DMS 273 treated with DMSO at 0.1 percent for 48 hours (cell line): Measurements from ENCODE around the gene PPP3CA.
"Not testable (repeated sequence)": the region's sequence is repeated elsewhere in the genome, so short reads cannot be mapped to it uniquely, and the experiment has no call there.

Experiments
- DNase-seq: peaks from one replicate; lab custom pipeline; 2025; lab: John Stamatoyannopoulos, UW

The PPP3CA gene

GRCh38 chr4:101141855-101142254, 205.5 kb downstream of the PPP3CA start:
- no peak for DNase-seq

GRCh38 chr4:101141230-101141629, 206.1 kb downstream of the PPP3CA start:
- DNase-seq = no peak

DNA sequence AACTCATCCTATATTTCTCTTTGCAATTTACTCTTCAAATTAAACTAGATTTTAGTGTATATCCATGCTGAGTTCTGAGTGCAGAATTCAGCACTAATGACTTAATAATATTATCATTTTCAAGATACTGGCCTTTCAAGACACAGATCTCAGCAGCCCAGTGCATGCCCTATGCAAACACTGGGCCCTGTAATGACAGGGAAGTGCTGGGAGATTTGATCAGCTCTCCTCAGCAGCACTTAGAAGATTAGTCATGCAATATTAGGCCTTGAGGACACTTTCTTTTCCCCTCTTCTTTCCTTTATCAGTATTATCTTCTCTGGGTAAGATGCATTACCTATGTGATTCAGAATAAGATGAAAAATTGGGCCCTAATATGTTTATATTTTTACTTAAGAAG, 207.1 kb downstream of the PPP3CA start:
- DNase-seq = no peak

GRCh38 chr4:101136373-101137370, 210.7 kb downstream of the PPP3CA start:
- DNase-seq = no peak

- no peak for DNase-seq
Measured at GRCh38 chr4:101135371-101136010, 211.8 kb downstream of the PPP3CA start.

GRCh38 chr4:101131058-101131457, 216.3 kb downstream of the PPP3CA start:
- DNase-seq = not testable (repeated sequence)

GRCh38 chr4:101128898-101129297, 218.4 kb downstream of the PPP3CA start:
- DNase-seq = not testable (repeated sequence)

DNA sequence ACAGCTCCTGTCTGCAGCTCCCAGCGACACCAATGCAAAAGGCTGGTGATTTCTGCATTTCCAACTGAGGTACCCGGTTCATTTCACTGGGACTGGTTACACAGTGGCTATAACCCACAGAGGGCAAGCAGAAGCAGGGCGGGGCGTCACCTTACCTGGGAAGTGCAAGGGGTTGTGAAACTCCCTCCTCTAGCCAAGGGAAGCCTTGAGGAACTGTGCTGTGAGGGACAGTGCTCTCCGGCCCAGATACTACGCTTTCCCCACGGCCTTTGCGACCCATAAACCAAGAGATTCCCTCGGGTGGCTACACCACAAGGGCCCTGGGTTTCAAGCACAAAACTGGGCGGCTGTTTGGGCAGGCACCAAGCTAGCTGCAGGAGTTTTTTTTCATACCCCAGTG, 218.9 kb downstream of the PPP3CA start:
- DNase-seq = no peak

DNA sequence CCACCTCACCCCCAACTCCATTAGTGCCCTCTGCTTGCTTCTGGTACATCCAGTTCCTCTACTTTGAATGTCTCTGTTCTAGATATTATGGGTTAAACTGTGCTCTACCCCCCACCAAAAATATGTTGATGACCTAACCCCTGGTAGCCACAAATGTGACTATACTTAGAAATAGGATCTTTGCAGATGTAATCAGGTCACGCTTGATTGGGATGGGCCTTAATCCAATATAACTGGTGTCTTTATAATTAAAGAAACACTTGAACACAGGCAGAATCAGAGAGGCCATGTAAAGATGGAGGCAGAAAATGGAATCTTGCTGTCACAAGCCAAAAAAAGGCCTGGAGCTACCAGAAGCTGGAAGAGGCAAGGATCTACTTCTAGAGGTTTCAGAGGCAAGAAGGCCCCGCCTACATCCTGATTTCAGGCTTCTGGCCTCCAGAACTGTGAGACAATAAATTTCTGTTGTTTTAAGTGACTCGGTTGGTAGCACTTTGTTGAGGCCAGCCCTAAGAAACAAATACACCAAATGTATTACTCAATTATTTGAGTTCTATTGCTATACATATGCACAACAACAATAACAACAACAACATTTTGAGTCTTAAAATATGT, 220.0 kb downstream of the PPP3CA start:
- DNase-seq = no peak

DNA sequence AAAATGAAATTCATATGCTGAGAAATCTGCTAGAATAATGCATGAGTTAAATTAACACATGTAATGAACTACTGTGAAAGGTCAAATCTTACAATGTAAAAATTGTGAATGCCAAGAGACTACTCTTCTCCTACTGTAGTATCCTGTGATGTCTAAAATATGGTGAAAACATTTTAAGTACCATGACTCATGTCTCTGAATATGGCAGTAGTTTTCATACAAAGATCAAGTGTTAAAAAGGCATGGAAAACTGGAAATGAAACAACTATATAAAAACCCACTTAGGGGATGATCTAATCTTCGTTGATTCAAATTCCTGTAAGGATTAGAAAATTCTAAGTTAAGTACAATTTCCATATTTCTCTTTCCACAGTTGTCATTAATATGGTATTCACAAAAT, 221.3 kb downstream of the PPP3CA start:
- DNase-seq = no peak

DNA sequence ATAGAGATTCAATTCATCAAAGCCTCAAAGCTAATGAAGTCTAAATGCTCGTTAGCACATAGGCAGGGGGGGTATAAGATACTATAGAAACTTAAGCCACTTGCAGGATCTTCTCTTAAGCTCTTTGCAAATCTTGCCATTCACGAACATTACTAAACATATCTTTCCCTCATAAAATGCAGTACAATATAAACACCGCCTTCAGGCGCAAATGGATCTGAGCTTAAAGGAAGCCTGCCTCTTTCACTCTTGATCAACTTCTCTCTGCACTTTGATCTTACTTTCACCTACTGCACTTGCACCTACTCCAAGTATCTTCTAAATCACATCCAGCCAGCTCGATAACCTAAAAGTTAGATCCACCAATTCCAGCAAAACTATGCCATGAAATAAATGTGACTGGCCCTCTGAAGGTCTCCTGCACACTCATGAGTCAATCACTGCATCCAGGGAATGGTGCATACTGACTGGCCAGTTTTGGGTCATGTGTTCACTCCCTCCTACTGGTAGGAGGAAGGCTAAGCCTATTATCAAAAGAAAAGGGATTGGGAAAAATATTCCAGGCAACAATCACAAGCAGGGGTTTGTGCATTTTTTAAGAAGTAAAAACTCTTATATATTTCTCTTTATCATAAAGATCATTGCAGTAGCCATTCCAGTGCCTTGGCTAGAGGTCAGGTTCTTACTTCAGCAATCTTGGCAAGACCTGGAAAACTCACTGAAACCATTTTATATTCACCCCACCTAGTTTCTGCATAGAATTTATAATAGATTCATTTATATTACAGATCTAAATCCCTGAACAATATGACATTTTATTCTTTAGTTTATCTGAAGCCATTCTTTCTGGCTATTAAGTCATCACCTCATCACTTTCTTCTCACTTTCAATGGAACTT, 222.0 kb downstream of the PPP3CA start:
- no peak for DNase-seq

DNA sequence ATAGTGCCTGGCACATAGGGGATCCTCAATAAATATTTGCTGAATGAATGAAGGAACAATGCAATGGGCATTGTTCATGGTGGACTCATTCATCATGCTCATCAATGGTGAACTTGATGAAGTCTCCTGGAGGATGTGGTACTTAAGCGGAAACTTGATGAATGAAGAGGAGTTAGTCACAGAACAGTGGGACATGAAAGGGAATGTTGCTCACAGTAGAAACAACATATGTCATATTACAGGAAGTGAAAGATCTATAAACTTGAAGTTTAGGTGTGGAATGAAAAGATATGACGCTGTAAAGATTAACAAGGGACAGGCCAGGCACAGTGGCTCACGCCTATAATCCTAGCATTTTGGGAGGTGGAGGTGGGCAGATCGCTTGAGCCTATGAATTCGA, 224.1 kb downstream of the PPP3CA start:
- no peak for DNase-seq

DNA sequence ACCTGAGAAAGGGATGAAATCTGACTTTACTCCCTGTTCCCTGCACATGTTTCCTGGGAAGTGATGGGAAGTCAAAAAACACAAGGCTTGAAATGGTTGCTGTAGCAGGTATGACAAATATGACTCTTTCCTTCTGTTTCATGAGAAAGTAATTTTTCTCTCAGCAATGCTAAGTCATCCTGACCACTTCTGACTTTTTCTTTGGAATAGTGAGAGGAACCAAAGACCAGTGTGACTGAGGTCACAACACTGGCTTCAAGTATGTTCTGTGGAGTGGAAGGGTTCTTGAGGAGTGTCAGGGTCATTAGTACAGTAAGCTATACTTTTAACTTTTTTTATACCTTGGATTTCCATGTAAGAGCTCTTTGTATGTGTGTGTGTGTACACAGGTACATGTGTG, 225.3 kb downstream of the PPP3CA start:
- DNase-seq = no peak

- no peak for DNase-seq
Measured at GRCh38 chr4:101119141-101119540, 228.2 kb downstream of the PPP3CA start.

- no peak for DNase-seq
Measured at GRCh38 chr4:101118617-101119016, 228.7 kb downstream of the PPP3CA start.

GRCh38 chr4:101115887-101116286, 231.4 kb downstream of the PPP3CA start:
- DNase-seq = no peak

DNA sequence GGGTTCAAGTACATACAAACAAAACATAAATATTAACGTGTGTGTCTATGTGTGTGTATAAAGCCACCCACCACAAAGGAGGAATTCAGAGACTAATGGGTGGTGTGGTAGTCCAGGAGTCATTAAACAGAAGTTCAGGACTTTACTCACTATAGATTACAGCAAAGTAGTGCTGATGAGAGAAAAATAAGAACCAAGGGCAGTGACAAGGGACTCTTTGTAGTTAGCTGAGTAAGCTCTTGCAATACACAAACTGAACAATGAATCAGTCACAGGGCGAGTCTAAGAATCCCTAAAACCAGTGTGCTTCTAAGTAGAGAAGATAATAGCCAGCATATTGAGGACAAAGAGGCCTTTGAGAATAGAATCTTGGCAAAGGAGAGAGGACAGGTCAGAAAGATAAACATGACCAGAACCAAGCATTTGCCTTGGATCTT, 232.4 kb downstream of the PPP3CA start:
- no peak for DNase-seq

DNA sequence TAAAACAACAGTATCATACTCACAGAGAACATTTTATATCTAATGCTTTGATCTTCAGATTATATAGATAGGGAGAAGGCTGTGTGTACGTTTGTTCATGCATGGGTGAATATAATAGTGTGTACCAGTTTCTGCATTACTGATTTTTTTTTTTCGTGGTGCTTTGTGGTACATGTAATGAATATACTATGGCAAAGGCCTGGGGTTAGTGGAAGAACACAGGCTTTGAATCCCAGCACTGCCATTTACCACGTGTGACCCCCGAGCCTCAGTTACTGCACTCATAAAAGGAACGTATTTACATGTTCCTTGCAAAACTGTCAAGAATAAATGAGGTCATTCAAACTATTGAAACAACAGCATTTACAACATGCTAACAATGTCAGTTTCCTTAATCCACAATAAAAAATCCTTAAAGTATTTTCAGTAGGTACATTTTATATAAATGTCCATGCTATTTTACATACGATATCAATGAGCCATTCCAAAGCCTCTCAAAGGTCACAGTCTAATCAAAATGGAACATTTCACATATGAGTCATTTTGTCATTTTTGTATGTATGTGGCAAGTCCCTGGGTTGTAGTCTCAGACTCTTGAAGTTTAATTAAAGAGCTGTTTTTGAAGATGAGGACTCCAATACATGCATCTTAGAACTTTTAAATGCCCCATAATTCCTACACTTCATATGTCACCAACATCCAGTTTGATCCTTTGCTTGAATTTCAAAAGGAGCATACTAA, 242.8 kb downstream of the PPP3CA start:
- DNase-seq = no peak

- peak; percentile 38 for DNase-seq
Measured at GRCh38 chr4:101103381-101104142, 243.8 kb downstream of the PPP3CA start.

DNA sequence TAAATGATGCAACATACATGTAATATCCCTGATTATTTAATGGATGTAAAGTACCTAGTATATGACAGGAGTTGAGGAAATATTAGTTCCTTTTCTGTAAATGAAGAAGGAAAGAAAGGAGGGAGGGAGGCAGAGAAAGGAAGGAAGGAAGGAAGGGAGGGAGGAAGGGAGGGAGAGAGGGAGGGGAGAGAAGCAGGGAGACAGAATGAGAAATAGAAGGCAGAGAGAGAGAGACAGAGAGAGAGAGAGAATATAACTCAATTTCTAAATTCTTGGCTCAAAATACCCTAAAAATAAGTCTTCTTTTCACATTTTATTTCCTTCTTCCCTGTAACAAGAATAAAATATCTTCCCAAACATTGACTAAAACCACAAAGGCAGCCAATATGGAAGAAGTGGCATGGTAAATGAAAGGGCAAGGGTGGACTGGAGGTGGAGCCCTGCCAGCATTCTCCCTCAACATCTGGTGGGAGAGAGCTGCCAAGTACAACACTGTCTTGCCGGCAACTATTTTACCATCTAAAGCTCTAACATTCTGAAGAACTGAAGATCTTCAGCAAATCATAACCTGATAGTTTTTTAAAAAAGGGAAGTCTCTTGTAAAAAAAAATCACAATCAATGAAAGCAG, 245.1 kb downstream of the PPP3CA start:
- peak; percentile 78 for DNase-seq
